Measurements from ENCODE around the gene KCNA3.

DNA sequence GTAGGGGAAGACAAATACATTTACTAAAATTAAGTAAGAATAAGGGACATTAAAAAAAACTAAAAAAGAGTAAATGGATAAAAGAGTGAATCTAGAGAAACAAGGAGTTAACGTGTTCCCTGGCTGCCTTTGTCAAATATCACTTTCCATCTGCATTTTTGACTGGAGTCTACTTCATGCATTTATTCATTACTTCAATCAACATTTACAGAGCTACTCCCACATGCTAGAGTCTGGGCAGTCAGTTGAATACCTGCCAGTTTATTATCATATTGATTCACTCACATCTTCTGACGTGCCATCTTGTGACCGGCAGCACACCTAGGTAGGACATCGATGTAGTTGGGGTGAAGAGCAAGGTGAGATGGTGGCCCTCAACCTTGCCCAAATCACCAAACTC lies 35.6 kb upstream of the KCNA3 start:
- TF ChIP-seq, protein P1, sequence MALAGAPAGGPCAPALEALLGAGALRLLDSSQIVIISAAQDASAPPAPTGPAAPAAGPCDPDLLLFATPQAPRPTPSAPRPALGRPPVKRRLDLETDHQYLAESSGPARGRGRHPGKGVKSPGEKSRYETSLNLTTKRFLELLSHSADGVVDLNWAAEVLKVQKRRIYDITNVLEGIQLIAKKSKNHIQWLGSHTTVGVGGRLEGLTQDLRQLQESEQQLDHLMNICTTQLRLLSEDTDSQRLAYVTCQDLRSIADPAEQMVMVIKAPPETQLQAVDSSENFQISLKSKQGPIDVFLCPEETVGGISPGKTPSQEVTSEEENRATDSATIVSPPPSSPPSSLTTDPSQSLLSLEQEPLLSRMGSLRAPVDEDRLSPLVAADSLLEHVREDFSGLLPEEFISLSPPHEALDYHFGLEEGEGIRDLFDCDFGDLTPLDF (CRISPR knock-in tag; IDR thresholded peaks at IDR 0.05) = no peak
- TF ChIP-seq ZNF138 (CRISPR knock-in tag; conservative IDR thresholded peaks at IDR 0.05) = no peak
- TF ChIP-seq, protein P2, sequence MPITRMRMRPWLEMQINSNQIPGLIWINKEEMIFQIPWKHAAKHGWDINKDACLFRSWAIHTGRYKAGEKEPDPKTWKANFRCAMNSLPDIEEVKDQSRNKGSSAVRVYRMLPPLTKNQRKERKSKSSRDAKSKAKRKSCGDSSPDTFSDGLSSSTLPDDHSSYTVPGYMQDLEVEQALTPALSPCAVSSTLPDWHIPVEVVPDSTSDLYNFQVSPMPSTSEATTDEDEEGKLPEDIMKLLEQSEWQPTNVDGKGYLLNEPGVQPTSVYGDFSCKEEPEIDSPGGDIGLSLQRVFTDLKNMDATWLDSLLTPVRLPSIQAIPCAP (CRISPR knock-in tag; IDR thresholded peaks at IDR 0.05) = no peak
